SU-DHL-6 (cell line): Measurements from ENCODE around the gene RNF214.

Experiments used
- CTCF ChIP-seq: fragments of 200-600 bp; sonication (generic); IDR thresholded peaks from one replicate; pipeline ENCODE4 v1.5.1; 2017; ENCODE audit warnings: antibody characterized with exemption, mild to moderate bottlenecking, low read length, moderate library complexity; ENCODE audit not compliant: insufficient read depth, poor library complexity, severe bottlenecking
- EZH2phosphoT487 ChIP-seq: fragments of 200-600 bp; sonication (generic), shearing (Covaris generic); conservative IDR thresholded peaks from 2 replicates; pipeline ENCODE4 v1.6.1; 2018; ENCODE audit warnings: mild to moderate bottlenecking, antibody characterized with exemption, low read length, moderate library complexity, mixed read lengths

- TF ChIP-seq CTCF (peak; percentile 19), EZH2phosphoT487 (no peak)
Measured at GRCh38 chr11:117197516-117198456, 34.7 kb upstream of the RNF214 start.
